Measurements from ENCODE around the gene CYP3A4.

GRCh38 chr7:99742737-99743394 is 41.1 kb downstream of the CYP3A4 start:
- TF ChIP-seq POLR2AphosphoS5 (IDR thresholded peaks at IDR 0.05; ENCODE audit: low read depth, low read length), result no peak
- no peak for TF ChIP-seq POLR2A (IDR thresholded peaks at IDR 0.05; ENCODE audit: low read depth, low read length)
